HEK293 (cell line): ENCODE results near the gene SPACA7.

Experiments used
- CTCF ChIA-PET: fragments of 350-600 bp; formaldehyde crosslinking; extraction: SDS; loops from one replicate; lab custom pipeline; 2021; ENCODE audit warnings: antibody characterized with exemption; lab: Yijun Ruan, JAX
- POLR2A ChIA-PET: fragments of 300-600 bp; formaldehyde crosslinking; extraction: SDS; loops from one replicate; lab custom pipeline; 2020; ENCODE audit warnings: antibody characterized with exemption, inconsistent platforms; lab: Yijun Ruan, JAX
- H3K27ac ChIP-seq: fragments of 200-500 bp; sonication (Bioruptor generic); 2 replicates; pipeline ENCODE4 v1.5.1; 2014; ENCODE audit warnings: low read depth, low read length, control low read depth, inconsistent platforms; ENCODE audit errors: extremely low read depth
- H3K36me3 ChIP-seq, 2 experiments: fragments of 200-500 bp in 1 of 2; sonication (Bioruptor generic) in 1 of 2; 1 replicate in 1 of 2; 2 replicates in 1 of 2; pipeline ENCODE4 v1.5.1; 2014 to 2017; ENCODE audit warnings: inconsistent platforms in 2 of 2, low read length in 2 of 2; ENCODE audit not compliant: control insufficient read depth in 2 of 2, insufficient read depth in 1 of 2
- H3K4me1 ChIP-seq: fragments of 200-500 bp; sonication (Bioruptor generic); 2 replicates; pipeline ENCODE4 v1.5.1; 2014; ENCODE audit warnings: mild to moderate bottlenecking, low read length, inconsistent platforms; ENCODE audit not compliant: control insufficient read depth, insufficient read depth
- H3K4me3 ChIP-seq: 2 replicates; pipeline ENCODE4 v1.5.1; 2011; ENCODE audit warnings: low read depth, mild to moderate bottlenecking, control low read depth, low read length, moderate library complexity
- H3K9me3 ChIP-seq: fragments of 200-500 bp; sonication (Bioruptor generic); 2 replicates; pipeline ENCODE4 v1.5.1; 2014; ENCODE audit warnings: low read depth, low read length, inconsistent platforms; ENCODE audit not compliant: control insufficient read depth, insufficient read depth
- BCL11A ChIP-seq: fragments of 450-650 bp; formaldehyde crosslinking; IDR thresholded peaks from 2 replicates; pipeline ENCODE4 v1.5.1; 2016; ENCODE audit warnings: low read depth, missing biosample characterization, missing genetic modification characterization
- EGR2 ChIP-seq: fragments of 450-650 bp; formaldehyde crosslinking; IDR thresholded peaks from 2 replicates; pipeline ENCODE4 v1.5.1; 2016; ENCODE audit warnings: low read depth, missing biosample characterization, missing genetic modification characterization
- IKZF3 ChIP-seq: fragments of 450-650 bp; IDR thresholded peaks from 2 replicates; pipeline ENCODE4 v1.5.0; 2018; ENCODE audit warnings: missing biosample characterization, mild to moderate bottlenecking, missing genetic modification characterization, moderate library complexity
- MEIS1 ChIP-seq: sonication (generic); formaldehyde crosslinking; IDR thresholded peaks from 2 replicates; pipeline ENCODE4 v1.8.1; 2022; ENCODE audit warnings: missing genetic modification reagents, mild to moderate bottlenecking, borderline replicate concordance
- PRDM1 ChIP-seq: fragments of 450-650 bp; formaldehyde crosslinking; IDR thresholded peaks from 2 replicates; pipeline ENCODE4; 2016; ENCODE audit warnings: missing biosample characterization, missing genetic modification characterization
- YY1 ChIP-seq: fragments of 450-650 bp; formaldehyde crosslinking; IDR thresholded peaks from 2 replicates; pipeline ENCODE4 v1.5.1; 2018; ENCODE audit warnings: missing biosample characterization, missing genetic modification characterization
- ZBTB44 ChIP-seq: fragments of 450-650 bp; IDR thresholded peaks from 2 replicates; pipeline ENCODE4 v1.5.1; 2018; ENCODE audit warnings: missing biosample characterization, mild to moderate bottlenecking, missing genetic modification characterization
- ZFP3 ChIP-seq: fragments of 450-650 bp; formaldehyde crosslinking; IDR thresholded peaks from 2 replicates; pipeline ENCODE4 v1.5.1; 2016; ENCODE audit warnings: low read depth, missing biosample characterization, missing genetic modification characterization
- ZNF10 ChIP-seq: fragments of 450-650 bp; formaldehyde crosslinking; IDR thresholded peaks from 2 replicates; pipeline ENCODE4 v1.5.1; 2017; ENCODE audit warnings: missing biosample characterization, missing genetic modification characterization
- ZNF133 ChIP-seq: fragments of 450-650 bp; formaldehyde crosslinking; IDR thresholded peaks from 2 replicates; pipeline ENCODE4 v1.5.1; 2016; ENCODE audit warnings: missing biosample characterization, missing genetic modification characterization
- ZNF211 ChIP-seq: fragments of 450-650 bp; formaldehyde crosslinking; IDR thresholded peaks from 2 replicates; pipeline ENCODE4 v1.5.1; 2016; ENCODE audit warnings: low read depth, missing biosample characterization, missing genetic modification characterization
- ZNF24 ChIP-seq: fragments of 450-650 bp; formaldehyde crosslinking; IDR thresholded peaks from 2 replicates; pipeline ENCODE4 v1.5.1; 2016; ENCODE audit warnings: missing biosample characterization, missing genetic modification characterization
- ZNF335 ChIP-seq: fragments of 450-650 bp; formaldehyde crosslinking; conservative IDR thresholded peaks from 2 replicates; pipeline ENCODE4 v1.5.1; 2016; ENCODE audit warnings: missing biosample characterization, missing genetic modification characterization
- ZNF473 ChIP-seq: fragments of 450-650 bp; formaldehyde crosslinking; IDR thresholded peaks from 2 replicates; pipeline ENCODE4 v1.5.1; 2017; ENCODE audit warnings: missing biosample characterization, missing genetic modification characterization
- ZNF548 ChIP-seq: fragments of 450-650 bp; formaldehyde crosslinking; IDR thresholded peaks from 2 replicates; pipeline ENCODE4 v1.5.1; 2016; ENCODE audit warnings: missing biosample characterization, missing genetic modification characterization
- ZNF561 ChIP-seq: fragments of 450-650 bp; IDR thresholded peaks from 2 replicates; pipeline ENCODE4 v1.5.1; 2018; ENCODE audit warnings: missing biosample characterization, missing genetic modification characterization, borderline replicate concordance
- ZNF654 ChIP-seq: fragments of 450-650 bp; formaldehyde crosslinking; IDR thresholded peaks from 2 replicates; pipeline ENCODE4 v1.5.1; 2016; ENCODE audit warnings: low read depth, missing biosample characterization, missing genetic modification characterization
- ZNF792 ChIP-seq: fragments of 450-650 bp; formaldehyde crosslinking; IDR thresholded peaks from 2 replicates; pipeline ENCODE4 v1.5.1; 2016; ENCODE audit warnings: missing biosample characterization, missing genetic modification characterization
- TF ChIP-seq, protein P1 (sequence below): fragments of 450-650 bp; formaldehyde crosslinking; IDR thresholded peaks from 2 replicates; pipeline ENCODE4 v1.5.0; 2017; ENCODE audit warnings: missing biosample characterization, missing genetic modification characterization, borderline replicate concordance

The SPACA7 gene

DNA sequence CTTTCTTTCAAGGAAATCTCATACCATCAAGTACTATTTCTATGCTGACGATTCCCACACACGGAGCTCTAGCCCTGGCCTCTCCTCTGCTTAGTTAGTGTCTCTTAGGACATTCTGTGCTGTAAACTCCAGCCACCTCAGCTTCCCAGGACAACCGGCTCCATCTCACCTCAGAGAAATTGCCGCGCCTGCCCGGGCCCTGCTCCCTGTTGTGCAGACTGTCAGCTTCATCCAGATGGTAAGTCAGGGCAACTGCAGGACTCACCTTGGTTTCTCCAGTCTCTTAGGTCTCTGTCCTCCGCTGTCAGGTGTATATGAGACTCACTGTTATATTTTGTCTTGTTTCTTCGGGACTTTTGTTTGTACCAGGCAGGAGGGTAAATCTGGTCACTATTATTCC, 98.7 kb downstream of the SPACA7 start (continued):
- no peak for TF ChIP-seq ZNF335 (tag by site-specific recombination)
- no peak for TF ChIP-seq ZNF792 (tag by site-specific recombination)
- TF ChIP-seq ZNF211, result no peak
- no peak for TF ChIP-seq MEIS1 (CRISPR knock-in tag)
- TF ChIP-seq ZNF10 (tag by site-specific recombination), result no peak
- no peak for TF ChIP-seq ZNF473 (tag by site-specific recombination)
- no peak for TF ChIP-seq IKZF3 (tag by site-specific recombination)
- no peak for TF ChIP-seq ZNF24
- TF ChIP-seq YY1 (tag by site-specific recombination), result no peak
- TF ChIP-seq PRDM1 (tag by site-specific recombination), result no peak
- TF ChIP-seq ZBTB44, result no peak

- TF ChIP-seq ZNF548 (tag by site-specific recombination), result no peak
- TF ChIP-seq EGR2 (tag by site-specific recombination), result no peak
- TF ChIP-seq, protein P1, sequence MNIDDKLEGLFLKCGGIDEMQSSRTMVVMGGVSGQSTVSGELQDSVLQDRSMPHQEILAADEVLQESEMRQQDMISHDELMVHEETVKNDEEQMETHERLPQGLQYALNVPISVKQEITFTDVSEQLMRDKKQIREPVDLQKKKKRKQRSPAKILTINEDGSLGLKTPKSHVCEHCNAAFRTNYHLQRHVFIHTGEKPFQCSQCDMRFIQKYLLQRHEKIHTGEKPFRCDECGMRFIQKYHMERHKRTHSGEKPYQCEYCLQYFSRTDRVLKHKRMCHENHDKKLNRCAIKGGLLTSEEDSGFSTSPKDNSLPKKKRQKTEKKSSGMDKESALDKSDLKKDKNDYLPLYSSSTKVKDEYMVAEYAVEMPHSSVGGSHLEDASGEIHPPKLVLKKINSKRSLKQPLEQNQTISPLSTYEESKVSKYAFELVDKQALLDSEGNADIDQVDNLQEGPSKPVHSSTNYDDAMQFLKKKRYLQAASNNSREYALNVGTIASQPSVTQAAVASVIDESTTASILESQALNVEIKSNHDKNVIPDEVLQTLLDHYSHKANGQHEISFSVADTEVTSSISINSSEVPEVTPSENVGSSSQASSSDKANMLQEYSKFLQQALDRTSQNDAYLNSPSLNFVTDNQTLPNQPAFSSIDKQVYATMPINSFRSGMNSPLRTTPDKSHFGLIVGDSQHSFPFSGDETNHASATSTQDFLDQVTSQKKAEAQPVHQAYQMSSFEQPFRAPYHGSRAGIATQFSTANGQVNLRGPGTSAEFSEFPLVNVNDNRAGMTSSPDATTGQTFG (tag by site-specific recombination), result no peak
- TF ChIP-seq ZNF561 (tag by site-specific recombination), result no peak
- no peak for TF ChIP-seq ZFP3 (tag by site-specific recombination)
- TF ChIP-seq ZNF133 (tag by site-specific recombination), result no peak
- POLR2A ChIA-PET, result no interaction called here
- CTCF ChIA-PET, result no interaction called here
- H3K36me3 ChIP-seq, result no peaks in the 10 kb centered on the region
- no peaks in the 10 kb centered on the region for H3K9me3 ChIP-seq
- H3K4me3 ChIP-seq, result no peak overlapping the region
- no peak overlapping the region for H3K27ac ChIP-seq
- H3K4me1 ChIP-seq, result no peaks in the 10 kb centered on the region
Observed at GRCh38 chr13:112475889-112476288, 99.7 kb downstream of the SPACA7 start.

DNA sequence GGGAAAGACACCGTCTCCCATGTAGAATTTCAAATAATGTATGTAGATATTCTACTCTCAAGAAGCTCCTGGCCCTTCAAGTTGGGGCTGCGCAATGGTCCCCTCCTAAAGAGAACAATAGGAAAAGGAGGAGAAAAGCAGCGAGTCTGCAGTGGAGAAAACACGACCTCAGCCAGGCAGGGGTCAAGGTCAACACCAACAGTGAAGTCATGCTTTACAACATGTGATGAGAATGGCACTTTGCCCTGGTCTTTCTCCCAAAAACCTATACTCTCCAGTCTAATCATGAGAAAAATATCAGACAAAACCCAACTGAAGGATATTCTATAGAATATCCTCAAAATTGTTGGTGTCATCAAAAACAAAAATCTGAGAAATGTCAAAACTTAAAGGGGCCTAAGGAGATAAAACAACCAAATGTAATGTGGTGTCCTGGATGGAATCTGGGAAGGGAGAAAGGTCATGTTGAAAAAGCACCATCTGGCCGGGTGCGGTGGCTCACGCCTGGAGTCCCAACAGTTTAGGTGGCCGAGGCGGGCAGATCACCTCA, 101.0 kb downstream of the SPACA7 start:
- POLR2A ChIA-PET, result no interaction called here
- CTCF ChIA-PET, result no interaction called here
- TF ChIP-seq BCL11A (tag by site-specific recombination), result no peak
- no peak for TF ChIP-seq ZNF654 (tag by site-specific recombination)
- H3K9me3 ChIP-seq, result no peaks in the 10 kb centered on the region
- no peak overlapping the region for H3K27ac ChIP-seq
- no peak overlapping the region for H3K4me3 ChIP-seq
- H3K4me1 ChIP-seq, result no peaks in the 10 kb centered on the region
- no peaks in the 10 kb centered on the region for H3K36me3 ChIP-seq
